Measurements from ENCODE around the gene STAB1. TPM values are rescaled to one million over a fixed set of nuclear protein-coding genes. Genes with fewer than 3 reads are reported as not detected.

The STAB1 gene
- total RNA-seq, 3 donors from 2014 or later (not counting 1 experiment from before 2014, with no cell fraction given) = 1.8 to 26.5 (median 5.9) TPM

- Mint-ChIP-seq H3K27me3 (ENCODE audit: low read depth in 2 of 2) (no peaks in the 10 kb centered on the region), H3K4me3 (no peak overlapping the region), H3K36me3 (no peaks in the 10 kb centered on the region), H3K4me1 (no peaks in the 10 kb centered on the region), H3K9me3 (no peaks in the 10 kb centered on the region), H3K27ac (no peak overlapping the region)
- H3K4me3 ChIP-seq (ENCODE audit: low read length) = no peak overlapping the region
- intact Hi-C loops (cut with micrococcal nuclease) = no loop called here
- H3K9me3 ChIP-seq (ENCODE audit: control insufficient read depth, insufficient read depth, low read length) = no peaks in the 10 kb centered on the region
- H3K27ac ChIP-seq (ENCODE audit: low read length) = no peak overlapping the region
- DNase-seq (no peak), ATAC-seq (no peak)
- H3K4me1 ChIP-seq (ENCODE audit: control insufficient read depth, insufficient read depth, low read length) = no peaks in the 10 kb centered on the region
- no peaks in the 10 kb centered on the region for H3K36me3 ChIP-seq (ENCODE audit: control insufficient read depth, insufficient read depth, low read length)
- no peaks in the 10 kb centered on the region for H3K27me3 ChIP-seq (ENCODE audit: control insufficient read depth, insufficient read depth, low read length)
- WGBS (ENCODE audit: insufficient coverage) = 92% methylated on average over 49 of the region's 50 CpGs
- TF ChIP-seq CTCF (IDR thresholded peaks at IDR 0.05) = no peak
Measured at GRCh38 chr3:52518723-52519444, 23.7 kb downstream of the STAB1 start.

GRCh38 chr3:52519445-52520140 lies 24.5 kb downstream of the STAB1 start:
- H3K4me1 Mint-ChIP-seq = no peaks in the 10 kb centered on the region
- Histone ChIP-seq H3K9me3 (ENCODE audit: control insufficient read depth, insufficient read depth, low read length) (no peaks in the 10 kb centered on the region), H3K4me1 (ENCODE audit: control insufficient read depth, insufficient read depth, low read length) (no peaks in the 10 kb centered on the region), H3K36me3 (ENCODE audit: control insufficient read depth, insufficient read depth, low read length) (no peaks in the 10 kb centered on the region), H3K4me3 (ENCODE audit: low read length) (no peak overlapping the region), H3K27ac (ENCODE audit: low read length) (no peak overlapping the region), H3K27me3 (ENCODE audit: control insufficient read depth, insufficient read depth, low read length) (no peaks in the 10 kb centered on the region)
- no peaks in the 10 kb centered on the region for H3K36me3 Mint-ChIP-seq
- no peak overlapping the region for H3K27ac Mint-ChIP-seq
- intact Hi-C loops (cut with micrococcal nuclease) = no loop called here
- DNase-seq (no peak), ATAC-seq (no peak)
- 92% methylated on average over 22 of the region's 22 CpGs for WGBS (ENCODE audit: insufficient coverage)
- no peak for TF ChIP-seq CTCF (IDR thresholded peaks at IDR 0.05)
- no peaks in the 10 kb centered on the region for H3K9me3 Mint-ChIP-seq
- H3K4me3 Mint-ChIP-seq = no peak overlapping the region
- no peaks in the 10 kb centered on the region for H3K27me3 Mint-ChIP-seq (ENCODE audit: low read depth in 2 of 2)

- Mint-ChIP-seq H3K27ac (no peak overlapping the region), H3K9me3 (no peaks in the 10 kb centered on the region), H3K27me3 (ENCODE audit: low read depth in 2 of 2) (no peaks in the 10 kb centered on the region), H3K4me3 (no peak overlapping the region), H3K36me3 (no peaks in the 10 kb centered on the region), H3K4me1 (no peaks in the 10 kb centered on the region)
- no peak overlapping the region for H3K27ac ChIP-seq (ENCODE audit: low read length)
- H3K4me3 ChIP-seq (ENCODE audit: low read length) = no peak overlapping the region
- H3K27me3 ChIP-seq (ENCODE audit: control insufficient read depth, insufficient read depth, low read length) = no peaks in the 10 kb centered on the region
- no peaks in the 10 kb centered on the region for H3K9me3 ChIP-seq (ENCODE audit: control insufficient read depth, insufficient read depth, low read length)
- 95% methylated on average over 13 of the region's 14 CpGs for WGBS (ENCODE audit: insufficient coverage)
- intact Hi-C loops (cut with micrococcal nuclease) = no loop called here
- ATAC-seq = no peak
- no peaks in the 10 kb centered on the region for H3K36me3 ChIP-seq (ENCODE audit: control insufficient read depth, insufficient read depth, low read length)
- TF ChIP-seq CTCF (IDR thresholded peaks at IDR 0.05) = no peak
- DNase-seq = no peak
- H3K4me1 ChIP-seq (ENCODE audit: control insufficient read depth, insufficient read depth, low read length) = no peaks in the 10 kb centered on the region
Measured at GRCh38 chr3:52520141-52520667, 25.1 kb downstream of the STAB1 start.

Data from natural killer cell (primary cell).